A673 (cell line): ENCODE results near the gene CLSTN2.

Source experiments
- EZH2 ChIP-seq: fragments of 200-600 bp; sonication (generic); IDR thresholded peaks from 2 replicates; pipeline ENCODE4 v1.6.1; 2017; ENCODE audit warnings: borderline replicate concordance, low read depth, mild to moderate bottlenecking, mixed read lengths, antibody characterized with exemption, low read length; ENCODE audit not compliant: poor library complexity, severe bottlenecking
- TF ChIP-seq, protein P1 (sequence below): fragments of 300-800, 200-600 bp; sonication (generic); conservative IDR thresholded peaks from 2 replicates; pipeline ENCODE4 v1.5.1; 2017; ENCODE audit warnings: low read depth, mild to moderate bottlenecking, antibody characterized with exemption, low read length, moderate library complexity, mixed read lengths

DNA sequence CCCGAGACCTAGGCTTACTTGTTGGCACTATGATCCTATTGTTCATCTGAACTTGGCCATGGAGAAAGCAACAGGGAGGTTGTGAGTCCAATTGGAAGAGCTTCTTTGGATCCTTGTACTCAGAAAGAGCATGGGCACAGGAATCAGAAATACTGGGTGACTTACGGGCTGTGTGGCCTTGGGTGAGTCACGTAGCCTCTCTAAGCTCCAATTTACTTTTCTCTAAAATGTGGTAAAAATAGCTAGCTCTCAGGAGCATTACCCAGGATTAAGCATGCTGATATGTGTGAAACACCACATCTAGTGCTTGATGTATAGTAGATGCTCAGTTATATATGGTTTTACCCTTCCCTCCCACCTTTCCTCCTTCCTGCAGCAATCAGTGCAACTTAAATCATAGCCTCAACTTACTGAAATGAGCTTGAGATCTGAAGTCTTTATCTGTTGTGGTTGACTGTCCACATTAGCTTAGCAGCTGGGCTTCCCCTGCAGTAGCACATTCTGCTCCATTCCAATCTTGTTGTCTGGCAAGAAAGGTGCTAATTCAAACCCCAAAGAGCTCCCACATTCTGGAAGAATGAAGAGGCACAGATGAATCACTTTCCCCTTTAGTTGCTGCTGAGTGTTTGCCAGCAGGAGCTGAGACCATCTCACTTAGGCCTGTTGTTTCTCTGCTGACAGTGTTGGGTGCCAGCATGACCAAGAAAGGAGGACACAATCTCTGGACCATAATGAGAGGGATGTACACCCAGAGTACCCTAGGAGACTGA lies 443.8 kb downstream of the CLSTN2 start:
- TF ChIP-seq, protein P1, sequence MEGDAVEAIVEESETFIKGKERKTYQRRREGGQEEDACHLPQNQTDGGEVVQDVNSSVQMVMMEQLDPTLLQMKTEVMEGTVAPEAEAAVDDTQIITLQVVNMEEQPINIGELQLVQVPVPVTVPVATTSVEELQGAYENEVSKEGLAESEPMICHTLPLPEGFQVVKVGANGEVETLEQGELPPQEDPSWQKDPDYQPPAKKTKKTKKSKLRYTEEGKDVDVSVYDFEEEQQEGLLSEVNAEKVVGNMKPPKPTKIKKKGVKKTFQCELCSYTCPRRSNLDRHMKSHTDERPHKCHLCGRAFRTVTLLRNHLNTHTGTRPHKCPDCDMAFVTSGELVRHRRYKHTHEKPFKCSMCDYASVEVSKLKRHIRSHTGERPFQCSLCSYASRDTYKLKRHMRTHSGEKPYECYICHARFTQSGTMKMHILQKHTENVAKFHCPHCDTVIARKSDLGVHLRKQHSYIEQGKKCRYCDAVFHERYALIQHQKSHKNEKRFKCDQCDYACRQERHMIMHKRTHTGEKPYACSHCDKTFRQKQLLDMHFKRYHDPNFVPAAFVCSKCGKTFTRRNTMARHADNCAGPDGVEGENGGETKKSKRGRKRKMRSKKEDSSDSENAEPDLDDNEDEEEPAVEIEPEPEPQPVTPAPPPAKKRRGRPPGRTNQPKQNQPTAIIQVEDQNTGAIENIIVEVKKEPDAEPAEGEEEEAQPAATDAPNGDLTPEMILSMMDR, result no peak
- TF ChIP-seq EZH2, result no peak
